Measurements from ENCODE around the gene ARID5B.

GRCh38 chr10:62062028-62062427 lies 160.5 kb downstream of the ARID5B start:
- TF ChIP-seq CTCF (IDR thresholded peaks at IDR 0.05) (no peak), EZH2 (IDR thresholded peaks at IDR 0.05; ENCODE audit: borderline replicate concordance, insufficient read depth, low read depth, low read length, poor library complexity, severe bottlenecking) (no peak)

Data from B cell (primary cell).